NCI-H2171 treated with DMSO at 0.1 percent for 48 hours (cell line): ENCODE results near the gene NFASC.

ENCODE experiments used
- DNase-seq: peaks from one replicate; lab custom pipeline; 2025; lab: John Stamatoyannopoulos, UW

The NFASC gene

GRCh38 chr1:204959836-204960235 is 89.2 kb downstream of the NFASC start:
- DNase-seq: no peak

- peak; percentile 10 for DNase-seq
These were observed 89.9 kb downstream of the NFASC start for GRCh38 chr1:204960306-204961125.

DNA sequence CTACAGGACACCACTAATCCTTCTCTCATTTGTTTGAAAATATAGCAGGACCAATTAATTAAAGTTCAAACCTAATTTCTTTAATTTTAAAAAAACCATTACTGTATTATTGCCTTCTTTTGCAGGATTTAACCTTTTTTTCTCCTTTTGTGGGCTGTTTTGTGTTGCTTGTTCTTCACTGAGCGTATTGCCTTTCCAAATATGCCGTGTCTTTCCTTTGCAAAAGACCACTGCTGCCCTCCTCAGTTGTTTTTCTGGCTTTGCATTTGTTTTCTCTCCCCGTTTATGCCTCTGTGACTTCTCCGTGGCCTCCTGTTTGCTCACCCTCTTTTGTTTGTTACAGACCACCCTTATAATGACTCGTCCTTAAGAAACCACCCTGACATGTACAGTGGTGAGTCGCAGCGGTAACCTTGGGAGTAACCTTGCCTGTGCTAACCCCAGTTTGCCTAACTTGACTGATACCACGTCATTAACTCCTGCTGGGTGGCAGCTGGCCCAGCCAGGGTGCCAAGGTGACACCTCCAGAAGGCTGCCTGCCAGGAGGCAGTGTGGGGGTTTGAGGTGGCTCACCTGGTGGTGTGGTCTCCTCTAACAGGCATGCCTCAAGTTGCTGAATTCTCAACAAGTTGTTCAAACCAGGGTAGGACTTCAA is 91.2 kb downstream of the NFASC start:
- DNase-seq: peak; percentile 79

GRCh38 chr1:204962742-204963632 is 92.3 kb downstream of the NFASC start:
- peak; percentile 88 for DNase-seq

- DNase-seq: no peak
These were observed 96.8 kb downstream of the NFASC start for GRCh38 chr1:204967451-204967850.

- DNase-seq: peak; percentile 38
These were observed 97.5 kb downstream of the NFASC start for GRCh38 chr1:204968135-204968534.

GRCh38 chr1:204968951-204969350 is 98.3 kb downstream of the NFASC start:
- no peak for DNase-seq

- no peak for DNase-seq
These were observed 100.3 kb downstream of the NFASC start for GRCh38 chr1:204970937-204971336.

GRCh38 chr1:204971517-204972336 is 101.1 kb downstream of the NFASC start:
- no peak for DNase-seq

- no peak for DNase-seq
These were observed 101.8 kb downstream of the NFASC start for GRCh38 chr1:204972426-204972825.

DNA sequence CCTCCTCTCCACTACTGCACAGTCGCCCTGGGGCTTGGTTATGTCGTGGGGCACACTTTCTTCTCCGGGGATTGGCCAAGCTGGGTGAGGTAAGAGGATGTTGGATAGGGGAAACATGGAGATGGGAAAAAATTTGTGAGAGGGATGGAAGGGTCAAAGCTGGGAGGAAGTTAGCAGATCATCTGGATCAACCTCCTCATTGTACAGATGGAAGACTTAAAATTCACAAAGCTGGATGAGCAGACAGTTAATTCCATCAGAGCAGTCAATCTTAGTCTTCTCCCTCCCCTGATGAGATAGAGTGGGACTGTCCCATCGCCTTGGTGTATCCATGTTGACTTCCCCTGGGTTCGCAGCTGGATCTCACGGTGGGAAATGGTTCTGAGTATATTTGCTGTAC is 102.8 kb downstream of the NFASC start:
- DNase-seq: no peak

DNA sequence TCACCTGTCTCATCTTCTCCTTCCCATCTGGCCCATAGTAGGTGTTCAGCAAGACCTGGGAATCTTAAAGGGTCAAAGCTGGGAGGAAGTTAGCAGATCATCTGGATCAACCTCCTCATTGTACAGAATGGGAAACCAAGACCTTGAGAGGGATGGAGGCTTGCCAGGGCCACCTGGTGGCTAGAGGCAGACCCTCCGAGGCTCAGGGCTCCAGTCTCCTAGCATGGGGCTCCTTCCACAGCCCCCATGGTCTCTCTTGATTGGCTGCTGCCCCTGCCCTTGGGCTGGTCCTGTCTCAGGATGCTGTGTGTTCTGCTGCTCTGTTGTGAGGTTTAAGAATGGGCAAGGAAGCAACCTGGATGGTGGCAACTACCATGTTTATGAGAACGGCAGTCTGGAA is 103.7 kb downstream of the NFASC start:
- DNase-seq: no peak

DNA sequence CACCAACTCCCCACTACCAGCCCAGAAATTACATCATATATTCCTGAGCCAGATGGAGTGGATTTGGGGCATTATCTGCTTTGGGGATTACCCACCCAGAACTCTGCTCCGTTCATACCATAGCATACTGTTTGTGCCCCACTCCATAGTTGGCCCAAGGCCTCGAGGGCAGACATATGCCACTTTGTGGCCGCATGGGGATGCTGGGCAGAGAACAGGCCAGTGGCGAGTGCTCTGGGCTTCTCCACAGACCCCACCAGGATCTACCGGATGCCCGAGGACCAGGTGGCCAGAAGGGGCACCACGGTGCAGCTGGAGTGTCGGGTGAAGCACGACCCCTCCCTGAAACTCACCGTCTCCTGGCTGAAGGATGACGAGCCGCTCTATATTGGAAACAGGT is 104.4 kb downstream of the NFASC start:
- no peak for DNase-seq

DNA sequence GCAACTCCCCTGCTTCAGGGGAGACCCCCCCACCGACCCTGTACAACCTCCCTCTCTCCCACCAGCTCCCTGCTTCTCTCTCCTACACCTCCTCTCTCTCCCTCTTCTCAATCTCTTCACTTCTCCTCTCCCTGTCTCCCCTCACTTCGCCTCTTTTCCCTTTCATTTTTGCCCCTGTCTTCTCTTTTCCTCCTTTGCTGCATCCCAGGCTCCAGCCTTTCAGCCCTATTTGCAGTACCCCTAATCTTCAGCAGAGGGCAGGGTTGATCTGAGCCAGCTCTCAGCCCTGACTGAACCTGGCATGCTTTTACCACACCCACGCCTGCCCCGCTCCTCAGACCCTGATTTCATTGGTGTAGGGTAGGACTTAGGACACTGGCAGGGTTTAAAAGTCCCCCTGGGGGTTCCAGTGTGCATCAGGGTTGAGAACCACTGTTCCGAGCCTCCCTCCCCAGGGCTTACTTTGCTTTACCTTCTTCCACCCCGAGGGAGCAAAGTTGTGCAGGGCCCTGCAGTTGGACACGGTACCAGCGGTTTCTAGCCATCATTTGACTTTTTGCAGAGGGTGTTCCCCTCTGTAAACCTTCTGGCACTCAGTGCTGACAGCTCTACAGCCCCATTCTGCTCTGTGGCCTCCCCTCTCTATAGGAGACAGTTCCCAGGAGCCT is 105.0 kb downstream of the NFASC start:
- DNase-seq: peak; percentile 65

DNA sequence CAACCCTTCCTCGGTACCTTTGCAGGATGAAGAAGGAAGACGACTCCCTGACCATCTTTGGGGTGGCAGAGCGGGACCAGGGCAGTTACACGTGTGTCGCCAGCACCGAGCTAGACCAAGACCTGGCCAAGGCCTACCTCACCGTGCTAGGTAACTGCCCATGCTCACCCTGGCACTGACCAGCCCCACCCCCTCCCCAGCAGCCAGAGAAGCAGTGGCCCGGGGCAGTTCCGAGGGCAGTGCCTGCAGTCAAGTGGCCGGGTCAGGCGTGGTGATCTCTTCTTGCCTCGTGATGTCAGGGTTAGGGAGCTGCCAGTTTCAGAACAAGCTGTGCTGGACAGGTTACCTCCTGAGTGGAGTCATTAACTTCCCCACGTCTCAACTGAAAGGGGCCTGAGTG is 106.0 kb downstream of the NFASC start:
- DNase-seq: no peak

GRCh38 chr1:204977318-204977717 is 106.7 kb downstream of the NFASC start:
- no peak for DNase-seq

DNA sequence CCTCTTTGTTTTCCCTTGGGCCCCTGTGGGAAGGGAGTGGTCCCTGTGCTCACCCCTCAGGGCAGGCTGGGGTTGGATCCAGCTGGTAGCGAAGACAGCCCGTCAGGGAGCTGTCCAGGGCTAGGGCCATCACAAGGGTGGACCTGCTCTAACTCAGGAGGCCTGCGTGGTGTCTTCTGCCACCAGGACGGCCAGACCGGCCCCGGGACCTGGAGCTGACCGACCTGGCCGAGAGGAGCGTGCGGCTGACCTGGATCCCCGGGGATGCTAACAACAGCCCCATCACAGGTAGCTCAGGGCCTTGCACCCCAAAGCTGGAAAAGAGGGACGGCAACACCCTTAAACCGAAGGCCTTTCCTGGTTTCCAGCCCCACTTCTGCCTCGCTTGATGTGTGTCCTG is 108.1 kb downstream of the NFASC start:
- no peak for DNase-seq

- no peak for DNase-seq
These were observed 108.6 kb downstream of the NFASC start for GRCh38 chr1:204979306-204979705.

GRCh38 chr1:204979891-204980649 is 109.4 kb downstream of the NFASC start:
- no peak for DNase-seq

GRCh38 chr1:204980840-204981405 is 110.3 kb downstream of the NFASC start:
- no peak for DNase-seq
